Measurements from ENCODE around the gene CLPTM1L.
"Not testable (repeated sequence)": the region's sequence is repeated elsewhere in the genome, so short reads cannot be mapped to it uniquely, and the experiment has no call there.

The CLPTM1L gene

GRCh38 chr5:1380910-1381309 lies 36.0 kb upstream of the CLPTM1L start:
- DNase-seq (ENCODE audit: low spot score): no peak

GRCh38 chr5:1380011-1380817 lies 35.3 kb upstream of the CLPTM1L start:
- no peak for DNase-seq (ENCODE audit: low spot score)

GRCh38 chr5:1378866-1379659 lies 34.2 kb upstream of the CLPTM1L start:
- DNase-seq (ENCODE audit: low spot score): no peak

- DNase-seq (ENCODE audit: low spot score): no peak
These were observed 33.2 kb upstream of the CLPTM1L start for GRCh38 chr5:1378096-1378495.

- DNase-seq (ENCODE audit: low spot score): no peak
These were observed 32.1 kb upstream of the CLPTM1L start for GRCh38 chr5:1376981-1377380.

GRCh38 chr5:1375871-1376810 lies 31.2 kb upstream of the CLPTM1L start:
- no peak for DNase-seq (ENCODE audit: low spot score)

GRCh38 chr5:1374679-1375055 lies 29.8 kb upstream of the CLPTM1L start:
- DNase-seq (ENCODE audit: low spot score): no peak

- no peak for DNase-seq (ENCODE audit: low spot score)
These were observed 29.3 kb upstream of the CLPTM1L start for GRCh38 chr5:1374030-1374678.

GRCh38 chr5:1371972-1372342 lies 27.1 kb upstream of the CLPTM1L start:
- DNase-seq (ENCODE audit: low spot score): not testable (repeated sequence)

- no peak for DNase-seq (ENCODE audit: low spot score)
These were observed 26.5 kb upstream of the CLPTM1L start for GRCh38 chr5:1371218-1371971.

GRCh38 chr5:1370006-1370405 lies 25.1 kb upstream of the CLPTM1L start:
- DNase-seq (ENCODE audit: low spot score): no peak

GRCh38 chr5:1368756-1369155 lies 23.9 kb upstream of the CLPTM1L start:
- DNase-seq (ENCODE audit: low spot score): peak; percentile 49

- DNase-seq (ENCODE audit: low spot score): peak; percentile 80
These were observed 23.3 kb upstream of the CLPTM1L start for GRCh38 chr5:1368236-1368635.

GRCh38 chr5:1367149-1367548 lies 22.2 kb upstream of the CLPTM1L start:
- no peak for DNase-seq (ENCODE audit: low spot score)

- DNase-seq (ENCODE audit: low spot score): no peak
These were observed 21.6 kb upstream of the CLPTM1L start for GRCh38 chr5:1366514-1366913.

- DNase-seq (ENCODE audit: low spot score): no peak
These were observed 19.3 kb upstream of the CLPTM1L start for GRCh38 chr5:1364211-1364610.

- DNase-seq (ENCODE audit: low spot score): no peak
These were observed 18.7 kb upstream of the CLPTM1L start for GRCh38 chr5:1363581-1363980.

GRCh38 chr5:1363160-1363559 lies 18.3 kb upstream of the CLPTM1L start:
- no peak for DNase-seq (ENCODE audit: low spot score)

GRCh38 chr5:1362242-1363015 lies 17.5 kb upstream of the CLPTM1L start:
- no peak for DNase-seq (ENCODE audit: low spot score)

GRCh38 chr5:1360861-1361260 lies 16.0 kb upstream of the CLPTM1L start:
- no peak for DNase-seq (ENCODE audit: low spot score)
